ENCODE data around the gene TMEM43.
A peak's percentile ranks its signal among the peaks of the same experiment; 100 is the strongest.

Gene TMEM43

DNA sequence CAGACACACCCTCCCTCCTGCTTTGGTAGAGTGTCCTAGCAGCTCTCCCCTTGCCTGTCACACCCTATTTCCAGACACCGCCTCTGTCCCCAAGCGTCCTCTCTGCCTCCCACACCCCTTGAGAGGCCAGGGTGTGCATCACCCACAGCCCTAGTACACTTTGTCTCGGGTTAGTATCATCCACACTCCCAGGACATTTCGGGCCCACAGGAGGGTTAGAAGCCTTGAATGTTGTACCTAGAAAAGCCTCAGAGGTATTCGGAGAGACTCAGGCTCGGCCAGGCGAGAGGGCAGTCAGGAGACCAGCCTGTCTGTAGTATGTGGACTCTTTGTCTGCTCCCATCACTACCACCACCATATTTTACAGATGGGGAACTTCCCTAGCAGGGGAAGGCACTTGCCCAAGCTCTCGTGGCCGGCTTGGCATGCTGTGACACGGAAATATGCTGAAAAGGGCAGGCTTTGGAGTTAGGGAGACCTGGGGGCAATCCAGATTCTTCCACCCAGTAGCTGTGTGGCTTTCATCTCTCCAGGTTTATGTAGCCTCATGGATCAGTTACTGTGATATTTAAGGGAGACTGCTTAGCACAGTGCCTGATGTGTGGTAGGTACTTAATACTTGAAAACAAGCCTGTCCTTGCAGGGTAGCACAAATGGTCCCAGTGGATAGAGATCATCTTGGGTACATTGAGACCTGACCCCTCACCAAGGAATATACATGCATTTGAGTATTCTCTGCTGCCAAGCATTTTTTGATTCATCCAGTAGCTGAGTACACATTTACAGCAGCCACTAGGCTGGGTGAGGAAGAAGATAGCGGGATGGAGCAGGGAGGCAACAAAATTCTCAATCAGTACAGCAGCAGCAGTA lies 1.4 kb downstream of the TMEM43 start:
- no peak for TF ChIP-seq CTCF (conservative IDR thresholded peaks at IDR 0.05)
- TF ChIP-seq ZFX (IDR thresholded peaks at IDR 0.05), result no peak
- peak overlapping the region; percentile 98 for H3K27ac ChIP-seq

DNA sequence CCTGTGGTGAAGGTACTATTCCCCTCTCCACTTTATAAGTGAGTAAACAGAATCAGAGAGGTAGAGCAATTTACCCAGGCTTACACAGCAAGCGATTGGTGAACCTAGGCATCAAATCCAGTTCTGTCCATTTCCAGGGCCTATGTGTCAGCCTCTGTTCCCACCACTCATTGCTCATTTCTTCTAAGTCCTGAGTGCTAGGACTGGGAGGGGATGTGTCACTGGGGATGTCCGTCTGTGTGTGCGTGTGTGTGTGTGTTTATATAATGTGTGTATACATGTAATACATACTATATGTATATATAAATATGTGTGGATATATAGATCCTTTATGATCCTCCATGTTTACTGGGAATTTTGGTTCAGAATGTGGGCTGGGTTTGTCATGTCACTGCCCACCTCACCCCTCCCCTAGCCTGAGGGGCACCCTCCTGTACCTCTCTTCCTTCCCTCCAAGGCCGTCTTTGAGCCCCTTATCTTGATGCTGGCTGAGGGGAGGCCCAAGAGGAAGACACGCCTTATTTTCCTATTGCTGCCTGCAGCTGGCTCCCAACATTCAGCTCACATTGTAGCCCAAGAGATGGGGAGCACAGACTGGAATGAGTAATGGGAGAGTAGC lies 2.1 kb downstream of the TMEM43 start:
- TF ChIP-seq ZFX (IDR thresholded peaks at IDR 0.05) (no peak), CTCF (conservative IDR thresholded peaks at IDR 0.05) (no peak)
- no peak overlapping the region for H3K27ac ChIP-seq

DNA sequence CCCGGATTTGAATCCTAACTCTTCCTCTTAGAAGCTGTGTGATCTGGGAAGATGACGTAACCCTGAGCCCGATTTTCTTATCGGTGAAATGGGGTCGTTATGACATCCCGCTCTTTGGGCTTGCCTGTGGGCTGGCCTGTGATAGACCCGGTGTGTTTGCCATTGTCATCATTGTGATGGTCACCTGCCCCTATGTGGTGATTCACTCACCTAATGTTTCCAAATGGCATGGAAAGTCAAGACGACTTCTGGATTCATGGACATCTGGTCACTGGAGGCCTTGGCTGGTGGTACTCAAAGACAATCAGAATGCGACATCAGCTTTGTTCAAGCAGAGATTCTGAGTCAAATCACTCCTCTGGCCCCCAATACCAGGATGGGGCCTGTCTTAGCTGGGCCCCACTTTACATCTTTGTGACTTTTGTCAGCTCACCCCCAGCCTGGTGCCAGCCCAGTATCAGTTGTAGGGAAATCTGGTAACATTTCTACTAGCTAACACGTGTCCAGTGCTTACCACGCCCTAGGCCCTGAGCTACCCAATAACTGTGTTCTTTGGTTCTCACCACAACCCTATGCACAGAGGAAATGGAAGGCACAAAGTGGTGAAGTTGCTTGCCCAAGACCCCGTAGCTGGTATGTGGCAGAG lies 2.8 kb downstream of the TMEM43 start:
- TF ChIP-seq ZFX (IDR thresholded peaks at IDR 0.05), result no peak
- no peak for TF ChIP-seq CTCF (conservative IDR thresholded peaks at IDR 0.05)
- no peak overlapping the region for H3K27ac ChIP-seq

DNA sequence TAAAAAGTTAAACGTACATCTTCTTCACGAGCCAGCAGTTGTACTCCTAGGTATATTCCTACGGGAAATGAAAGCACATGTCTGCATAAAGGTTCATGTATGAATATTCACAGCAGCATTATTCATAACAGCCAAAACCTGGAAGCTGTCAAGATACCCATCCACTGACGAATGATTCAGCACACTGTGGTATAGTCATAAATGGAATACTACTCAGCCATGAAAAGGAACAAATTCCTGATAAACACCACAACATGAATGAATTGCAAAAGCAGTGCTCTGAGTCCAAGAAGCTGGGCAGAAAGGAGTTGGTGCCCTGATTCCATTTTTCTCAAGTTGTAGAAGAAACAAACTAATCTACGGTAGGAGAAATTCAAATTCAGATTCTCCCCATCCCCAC lies 3.9 kb downstream of the TMEM43 start:
- TF ChIP-seq ZFX (IDR thresholded peaks at IDR 0.05), result no peak
- TF ChIP-seq CTCF (conservative IDR thresholded peaks at IDR 0.05), result no peak
- H3K27ac ChIP-seq, result no peak overlapping the region

DNA sequence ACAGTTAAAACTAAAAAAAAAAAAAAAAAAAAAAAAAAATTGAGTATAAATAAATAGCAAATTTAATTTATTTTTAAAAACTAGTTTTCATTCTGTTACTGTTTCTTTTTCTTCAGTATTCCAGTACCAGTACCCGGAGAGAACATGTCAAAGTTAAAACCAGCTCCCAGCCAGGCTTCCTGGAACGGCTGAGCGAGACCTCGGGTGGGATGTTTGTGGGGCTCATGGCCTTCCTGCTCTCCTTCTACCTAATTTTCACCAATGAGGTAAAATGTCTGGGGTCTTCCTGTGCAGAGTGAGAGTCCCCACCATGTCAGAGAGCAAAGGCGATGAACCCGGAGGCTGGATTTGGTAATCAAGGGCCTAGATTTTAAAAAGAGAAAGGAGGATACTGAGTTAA lies 4.4 kb downstream of the TMEM43 start:
- H3K27ac ChIP-seq, result no peak overlapping the region
- TF ChIP-seq ZFX (IDR thresholded peaks at IDR 0.05) (no peak), CTCF (conservative IDR thresholded peaks at IDR 0.05) (no peak)

- no peak overlapping the region for H3K27ac ChIP-seq
- TF ChIP-seq ZFX (IDR thresholded peaks at IDR 0.05), result no peak
Measured at GRCh38 chr3:14130230-14130629, 5.4 kb downstream of the TMEM43 start.

GRCh38 chr3:14130707-14131106 lies 5.9 kb downstream of the TMEM43 start:
- TF ChIP-seq ZFX (IDR thresholded peaks at IDR 0.05) (no peak), CTCF (conservative IDR thresholded peaks at IDR 0.05) (no peak)
- H3K27ac ChIP-seq, result no peak overlapping the region
